Measurements from ENCODE around the gene CATSPER1. TPM values are rescaled to one million over a fixed set of nuclear protein-coding genes. Genes with fewer than 3 reads are reported as not detected.

The CATSPER1 gene
- polyA plus RNA-seq, 2 of the 4 experiments (the other 2 are of a cell fraction) = 0.46 to 0.97 TPM

DNA sequence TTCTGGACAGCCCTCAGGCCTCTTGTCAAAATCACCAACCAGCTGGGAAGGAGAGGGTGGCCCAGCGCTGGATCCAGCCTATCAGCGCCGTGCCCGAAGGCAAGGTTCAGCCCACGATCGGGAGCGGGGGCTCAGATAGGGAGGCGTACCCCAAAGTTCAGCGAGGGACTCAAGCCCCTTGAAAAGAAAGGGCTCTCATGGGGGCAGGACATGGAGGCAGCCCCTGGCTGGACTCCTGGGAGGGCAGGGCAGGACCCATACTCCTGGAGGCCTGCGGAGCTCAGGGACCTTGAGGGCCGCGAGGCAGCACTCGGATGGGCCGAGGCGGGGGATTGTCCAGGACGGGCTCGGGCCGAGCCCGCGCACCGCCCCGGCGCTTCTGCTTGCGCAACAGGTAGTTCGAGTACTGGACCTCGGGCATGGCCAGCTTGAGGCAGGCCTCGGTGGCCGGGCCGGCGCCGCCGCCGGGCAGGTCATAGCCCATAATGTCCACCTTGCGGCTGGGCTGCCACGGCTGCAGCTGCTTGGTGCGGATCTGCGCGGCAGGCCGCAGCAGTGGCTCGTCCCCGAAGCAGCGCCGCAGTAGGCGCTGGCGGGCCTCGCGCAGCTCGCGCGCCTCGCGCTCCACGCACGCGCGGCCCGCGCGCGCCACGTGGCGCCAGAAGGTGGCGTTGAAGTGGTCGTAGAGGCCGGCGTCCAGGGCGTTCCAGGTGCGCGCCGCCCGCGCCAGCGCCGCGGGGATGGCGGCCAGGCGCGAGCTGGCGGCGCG lies 16.1 kb upstream of the CATSPER1 start:
- H3K4me1 ChIP-seq = peaks cover 9% of the 10 kb centered on the region; the same call in 1 of the 3 replicates
- 94% methylated on average over 56 of the region's 81 CpGs for WGBS (ENCODE audit: missing lambda C conversion rate)
- no peak for ATAC-seq
- DNase-seq (ENCODE audit: low read depth in 1 of 2, low spot score in 1 of 2) = no peak
- peaks cover under 1% of the 10 kb centered on the region; the same call in 2 of the 3 replicates for H3K9me3 ChIP-seq
- CTCF ChIA-PET = interaction anchor here (0.5 to 15.8 kb wide), 7 partner anchors 9 to 242 kb away, joined by 3 to 188 read pairs (median 4); partner anchors contain the start of genes CATSPER1 and SF3B2
- no peak overlapping the region for H3K4me3 ChIP-seq
- FAIRE-seq = no peak
- POLR2A ChIA-PET = no interaction called here
- no peak overlapping the region for H3K27ac ChIP-seq
- H3K4me2 ChIP-seq = no peak overlapping the region
- TF ChIP-seq, protein P1, sequence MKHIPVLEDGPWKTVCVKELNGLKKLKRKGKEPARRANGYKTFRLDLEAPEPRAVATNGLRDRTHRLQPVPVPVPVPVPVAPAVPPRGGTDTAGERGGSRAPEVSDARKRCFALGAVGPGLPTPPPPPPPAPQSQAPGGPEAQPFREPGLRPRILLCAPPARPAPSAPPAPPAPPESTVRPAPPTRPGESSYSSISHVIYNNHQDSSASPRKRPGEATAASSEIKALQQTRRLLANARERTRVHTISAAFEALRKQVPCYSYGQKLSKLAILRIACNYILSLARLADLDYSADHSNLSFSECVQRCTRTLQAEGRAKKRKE (CRISPR knock-in tag; IDR thresholded peaks at IDR 0.05; ENCODE audit: low read depth) = no peak
- TF ChIP-seq CHD2 (IDR thresholded peaks at IDR 0.05; ENCODE audit: low read length, partially characterized antibody) (no peak), NFE2L2 (conservative IDR thresholded peaks at IDR 0.05; ENCODE audit: low read length) (no peak), FOSL2 (IDR thresholded peaks at IDR 0.05) (no peak), FOSL2 (CRISPR knock-in tag; IDR thresholded peaks at IDR 0.05) (no peak), ZFP36 (IDR thresholded peaks at IDR 0.05; ENCODE audit: borderline replicate concordance, partially characterized antibody) (no peak), MYC (IDR thresholded peaks at IDR 0.05; ENCODE audit: borderline replicate concordance, low read length) (no peak), EP300 (IDR thresholded peaks at IDR 0.05) (no peak), EHF (CRISPR knock-in tag; IDR thresholded peaks at IDR 0.05) (no peak)
- TF ChIP-seq, protein P2, sequence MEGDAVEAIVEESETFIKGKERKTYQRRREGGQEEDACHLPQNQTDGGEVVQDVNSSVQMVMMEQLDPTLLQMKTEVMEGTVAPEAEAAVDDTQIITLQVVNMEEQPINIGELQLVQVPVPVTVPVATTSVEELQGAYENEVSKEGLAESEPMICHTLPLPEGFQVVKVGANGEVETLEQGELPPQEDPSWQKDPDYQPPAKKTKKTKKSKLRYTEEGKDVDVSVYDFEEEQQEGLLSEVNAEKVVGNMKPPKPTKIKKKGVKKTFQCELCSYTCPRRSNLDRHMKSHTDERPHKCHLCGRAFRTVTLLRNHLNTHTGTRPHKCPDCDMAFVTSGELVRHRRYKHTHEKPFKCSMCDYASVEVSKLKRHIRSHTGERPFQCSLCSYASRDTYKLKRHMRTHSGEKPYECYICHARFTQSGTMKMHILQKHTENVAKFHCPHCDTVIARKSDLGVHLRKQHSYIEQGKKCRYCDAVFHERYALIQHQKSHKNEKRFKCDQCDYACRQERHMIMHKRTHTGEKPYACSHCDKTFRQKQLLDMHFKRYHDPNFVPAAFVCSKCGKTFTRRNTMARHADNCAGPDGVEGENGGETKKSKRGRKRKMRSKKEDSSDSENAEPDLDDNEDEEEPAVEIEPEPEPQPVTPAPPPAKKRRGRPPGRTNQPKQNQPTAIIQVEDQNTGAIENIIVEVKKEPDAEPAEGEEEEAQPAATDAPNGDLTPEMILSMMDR (IDR thresholded peaks at IDR 0.05) = no peak
- TF ChIP-seq, protein P3, sequence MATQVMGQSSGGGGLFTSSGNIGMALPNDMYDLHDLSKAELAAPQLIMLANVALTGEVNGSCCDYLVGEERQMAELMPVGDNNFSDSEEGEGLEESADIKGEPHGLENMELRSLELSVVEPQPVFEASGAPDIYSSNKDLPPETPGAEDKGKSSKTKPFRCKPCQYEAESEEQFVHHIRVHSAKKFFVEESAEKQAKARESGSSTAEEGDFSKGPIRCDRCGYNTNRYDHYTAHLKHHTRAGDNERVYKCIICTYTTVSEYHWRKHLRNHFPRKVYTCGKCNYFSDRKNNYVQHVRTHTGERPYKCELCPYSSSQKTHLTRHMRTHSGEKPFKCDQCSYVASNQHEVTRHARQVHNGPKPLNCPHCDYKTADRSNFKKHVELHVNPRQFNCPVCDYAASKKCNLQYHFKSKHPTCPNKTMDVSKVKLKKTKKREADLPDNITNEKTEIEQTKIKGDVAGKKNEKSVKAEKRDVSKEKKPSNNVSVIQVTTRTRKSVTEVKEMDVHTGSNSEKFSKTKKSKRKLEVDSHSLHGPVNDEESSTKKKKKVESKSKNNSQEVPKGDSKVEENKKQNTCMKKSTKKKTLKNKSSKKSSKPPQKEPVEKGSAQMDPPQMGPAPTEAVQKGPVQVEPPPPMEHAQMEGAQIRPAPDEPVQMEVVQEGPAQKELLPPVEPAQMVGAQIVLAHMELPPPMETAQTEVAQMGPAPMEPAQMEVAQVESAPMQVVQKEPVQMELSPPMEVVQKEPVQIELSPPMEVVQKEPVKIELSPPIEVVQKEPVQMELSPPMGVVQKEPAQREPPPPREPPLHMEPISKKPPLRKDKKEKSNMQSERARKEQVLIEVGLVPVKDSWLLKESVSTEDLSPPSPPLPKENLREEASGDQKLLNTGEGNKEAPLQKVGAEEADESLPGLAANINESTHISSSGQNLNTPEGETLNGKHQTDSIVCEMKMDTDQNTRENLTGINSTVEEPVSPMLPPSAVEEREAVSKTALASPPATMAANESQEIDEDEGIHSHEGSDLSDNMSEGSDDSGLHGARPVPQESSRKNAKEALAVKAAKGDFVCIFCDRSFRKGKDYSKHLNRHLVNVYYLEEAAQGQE (IDR thresholded peaks at IDR 0.05) = no peak

DNA sequence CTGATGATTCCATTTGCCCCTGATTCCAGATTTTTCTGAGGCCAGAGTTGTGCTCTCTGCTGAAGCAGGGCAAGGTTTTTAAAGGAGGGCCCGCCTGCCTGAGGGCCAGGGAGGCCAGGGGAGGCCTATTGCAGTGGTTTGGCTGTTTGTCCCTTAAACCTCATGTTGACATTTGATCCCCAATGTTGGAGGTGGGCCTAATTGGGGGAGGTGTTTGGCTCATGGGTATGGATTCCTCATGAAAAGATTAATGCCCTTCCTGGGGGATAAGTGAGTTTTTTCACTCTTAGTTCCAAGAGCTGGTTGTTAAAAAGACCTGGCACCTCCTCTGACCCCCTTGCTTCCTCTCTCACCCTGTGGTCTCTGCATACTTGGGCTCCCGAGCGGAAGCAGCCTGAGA lies 13.5 kb upstream of the CATSPER1 start:
- Histone ChIP-seq H3K4me2 (no peak overlapping the region), H3K4me3 (no peak overlapping the region), H3K9me3 (peaks cover 12% of the 10 kb centered on the region), H3K4me1 (peaks cover 1% of the 10 kb centered on the region; the same call in 1 of the 3 replicates), H3K27ac (no peak overlapping the region)
- TF ChIP-seq ZNF302 (CRISPR knock-in tag; IDR thresholded peaks at IDR 0.05) (no peak), ESRRA (IDR thresholded peaks at IDR 0.05; ENCODE audit: borderline replicate concordance, low read length) (no peak), NR3C1 (IDR thresholded peaks at IDR 0.05) (no peak), JUN (IDR thresholded peaks at IDR 0.05) (no peak), KDM5A (IDR thresholded peaks at IDR 0.05) (no peak), MAFK (IDR thresholded peaks at IDR 0.05; ENCODE audit: partially characterized antibody) (no peak), RARB (CRISPR knock-in tag; IDR thresholded peaks at IDR 0.05) (no peak), TFCP2L1 (CRISPR knock-in tag; IDR thresholded peaks at IDR 0.05) (no peak), SMC3 (IDR thresholded peaks at IDR 0.05) (no peak), HOXB13 (CRISPR knock-in tag; IDR thresholded peaks at IDR 0.05; ENCODE audit: low read depth) (no peak)
- TF ChIP-seq, protein P4, sequence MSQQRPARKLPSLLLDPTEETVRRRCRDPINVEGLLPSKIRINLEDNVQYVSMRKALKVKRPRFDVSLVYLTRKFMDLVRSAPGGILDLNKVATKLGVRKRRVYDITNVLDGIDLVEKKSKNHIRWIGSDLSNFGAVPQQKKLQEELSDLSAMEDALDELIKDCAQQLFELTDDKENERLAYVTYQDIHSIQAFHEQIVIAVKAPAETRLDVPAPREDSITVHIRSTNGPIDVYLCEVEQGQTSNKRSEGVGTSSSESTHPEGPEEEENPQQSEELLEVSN (IDR thresholded peaks at IDR 0.05; ENCODE audit: borderline replicate concordance, low read depth) = no peak
- TF ChIP-seq, protein P3 (IDR thresholded peaks at IDR 0.05) = no peak
- TF ChIP-seq, protein P5, sequence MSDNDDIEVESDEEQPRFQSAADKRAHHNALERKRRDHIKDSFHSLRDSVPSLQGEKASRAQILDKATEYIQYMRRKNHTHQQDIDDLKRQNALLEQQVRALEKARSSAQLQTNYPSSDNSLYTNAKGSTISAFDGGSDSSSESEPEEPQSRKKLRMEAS (IDR thresholded peaks at IDR 0.05) = no peak
- DNase-seq (ENCODE audit: low read depth in 1 of 2, low spot score in 1 of 2) = no peak
- FAIRE-seq = no peak
- ATAC-seq = no peak
- 69% methylated on average over 3 of the region's 3 CpGs for WGBS (ENCODE audit: missing lambda C conversion rate)
- ChIA-PET CTCF (interaction anchor here (0.9 to 15.8 kb wide), 3 partner anchors 5 to 28 kb away, joined by 3 to 188 read pairs (median 143); no protein-coding TSS in a partner anchor), POLR2A (no interaction called here)
